OCI-LY7 (cell line): ENCODE results near the gene OBSL1. TPM values are rescaled to one million over a fixed set of nuclear protein-coding genes. Genes with fewer than 3 reads are reported as not detected.

Source experiments
- BruUV-seq: library from RNA; stranded (reverse); fragments of 400-500 nt; replicated peaks from 2 replicates; lab custom pipeline; 2021; lab: Mats Ljungman, UMichigan
- CTCF ChIA-PET: fragments of 300-600 bp; sonication (Branson Sonifier 250); formaldehyde crosslinking; loops from one replicate; lab custom pipeline; 2022; ENCODE audit warnings: antibody characterized with exemption; ENCODE audit not compliant: unreplicated experiment; lab: Charles Lee
- POLR2A ChIA-PET: fragments of 300-600 bp; sonication (Branson Sonifier 250); formaldehyde crosslinking; loops from one replicate; lab custom pipeline; 2022; ENCODE audit warnings: antibody characterized with exemption; lab: Charles Lee
- DNase-seq: peaks from one replicate; pipeline ENCODE4 v3.0.0-alpha.2; 2015; ENCODE audit warnings: low spot score
- H2AFZ ChIP-seq: fragments of 200-600 bp; sonication (generic), shearing (Covaris generic); 2 replicates; pipeline ENCODE4 v1.6.1; 2014; ENCODE audit warnings: mild to moderate bottlenecking, antibody characterized with exemption, low read length, moderate library complexity
- H3K27ac ChIP-seq: fragments of 200-600 bp; sonication (generic); 2 replicates; pipeline ENCODE4 v1.5.1; 2014; ENCODE audit warnings: mixed run types, low read depth, mild to moderate bottlenecking, moderate library complexity, low read length, inconsistent platforms; ENCODE audit not compliant: poor library complexity, severe bottlenecking
- H3K36me3 ChIP-seq: fragments of 200-600 bp; sonication (generic); 2 replicates; pipeline ENCODE4 v1.6.1; 2014; ENCODE audit warnings: mild to moderate bottlenecking, antibody characterized with exemption, low read length, moderate library complexity, mixed read lengths; ENCODE audit not compliant: insufficient read depth
- H3K4me1 ChIP-seq: fragments of 200-600 bp; sonication (generic); 2 replicates; pipeline ENCODE4 v1.5.1; 2014; ENCODE audit warnings: mild to moderate bottlenecking, low read length; ENCODE audit not compliant: insufficient read depth, poor library complexity, severe bottlenecking
- H3K4me2 ChIP-seq: fragments of 200-600 bp; sonication (generic); 2 replicates; pipeline ENCODE4 v1.6.1; 2014; ENCODE audit warnings: mild to moderate bottlenecking, low read length
- H3K4me3 ChIP-seq: fragments of 200-600 bp; sonication (generic); 2 replicates; pipeline ENCODE4 v1.5.1; 2014; ENCODE audit warnings: mild to moderate bottlenecking, low read depth, low read length; ENCODE audit not compliant: poor library complexity, severe bottlenecking
- H3K79me2 ChIP-seq: fragments of 200-600 bp; sonication (generic); 2 replicates; pipeline ENCODE4 v1.6.1; 2016; ENCODE audit warnings: low read depth, mild to moderate bottlenecking, low read length, moderate library complexity, mixed read lengths; ENCODE audit not compliant: insufficient read depth
- H3K9me2 ChIP-seq: fragments of 200-600 bp; sonication (generic); 2 replicates; pipeline ENCODE4 v1.6.1; 2016; ENCODE audit warnings: mild to moderate bottlenecking, low read length, mixed read lengths; ENCODE audit not compliant: insufficient read depth
- H3K9me3 ChIP-seq: fragments of 200-600 bp; sonication (generic); 2 replicates; pipeline ENCODE4 v1.6.1; 2014; ENCODE audit warnings: mild to moderate bottlenecking, mixed run types, low read length, mixed read lengths
- H4K20me1 ChIP-seq: fragments of 200-600 bp; sonication (generic); 2 replicates; pipeline ENCODE4 v1.6.1; 2014; ENCODE audit warnings: mild to moderate bottlenecking, antibody characterized with exemption, low read length, moderate library complexity, mixed read lengths; ENCODE audit not compliant: insufficient read depth
- EZH2phosphoT487 ChIP-seq: fragments of 200-600 bp; sonication (generic); IDR thresholded peaks from 2 replicates; pipeline ENCODE4 v1.6.1; 2018; ENCODE audit warnings: low read depth, borderline replicate concordance, mild to moderate bottlenecking, mixed run types, antibody characterized with exemption, low read length, moderate library complexity, mixed read lengths
- intact Hi-C: fragments of 100-400 bp; cut with micrococcal nuclease; formaldehyde crosslinking; loops from one replicate; pipeline ENCODE4 v1.10.0; 2022; ENCODE audit not compliant: unreplicated experiment
- total RNA-seq, 2 experiments: library from RNA; depleted of rRNA in 1 of 2; stranded (reverse); fragments of >200 nt in 1 of 2; shearing (Covaris generic) in 1 of 2; gene quantifications; 2 replicates each; pipeline ENCODE4 v1.2.3, GENCODE V29; 2014 to 2022
- TF ChIP-seq, protein P1 (sequence below): fragments of 200-600 bp; sonication (generic); conservative IDR thresholded peaks from 2 replicates; pipeline ENCODE4 v1.5.1; 2014; ENCODE audit warnings: mild to moderate bottlenecking, antibody characterized with exemption, low read length, moderate library complexity, mixed read lengths

Gene OBSL1
- total RNA-seq, 2 experiments from 2014 or later, result 0.25 TPM; not detected in 1

- no peak for DNase-seq
- Histone ChIP-seq H3K36me3 (no peaks in the 10 kb centered on the region), H3K79me2 (no peaks in the 10 kb centered on the region), H3K4me3 (no peak overlapping the region), H3K4me1 (no peaks in the 10 kb centered on the region), H3K4me2 (no peak overlapping the region), H2AFZ (no peak overlapping the region), H3K9me3 (no peaks in the 10 kb centered on the region), H3K27ac (no peak overlapping the region), H4K20me1 (no peaks in the 10 kb centered on the region), H3K9me2 (no peaks in the 10 kb centered on the region)
- POLR2A ChIA-PET, result no interaction called here
- intact Hi-C loops, result no loop called here
- BruUV-seq, result no TSS peak
- CTCF ChIA-PET, result interaction anchor here (0.7 to 0.8 kb wide), 2 partner anchors 32 to 123 kb away, joined by 3 to 4 read pairs; no protein-coding TSS in a partner anchor
- TF ChIP-seq, protein P1, sequence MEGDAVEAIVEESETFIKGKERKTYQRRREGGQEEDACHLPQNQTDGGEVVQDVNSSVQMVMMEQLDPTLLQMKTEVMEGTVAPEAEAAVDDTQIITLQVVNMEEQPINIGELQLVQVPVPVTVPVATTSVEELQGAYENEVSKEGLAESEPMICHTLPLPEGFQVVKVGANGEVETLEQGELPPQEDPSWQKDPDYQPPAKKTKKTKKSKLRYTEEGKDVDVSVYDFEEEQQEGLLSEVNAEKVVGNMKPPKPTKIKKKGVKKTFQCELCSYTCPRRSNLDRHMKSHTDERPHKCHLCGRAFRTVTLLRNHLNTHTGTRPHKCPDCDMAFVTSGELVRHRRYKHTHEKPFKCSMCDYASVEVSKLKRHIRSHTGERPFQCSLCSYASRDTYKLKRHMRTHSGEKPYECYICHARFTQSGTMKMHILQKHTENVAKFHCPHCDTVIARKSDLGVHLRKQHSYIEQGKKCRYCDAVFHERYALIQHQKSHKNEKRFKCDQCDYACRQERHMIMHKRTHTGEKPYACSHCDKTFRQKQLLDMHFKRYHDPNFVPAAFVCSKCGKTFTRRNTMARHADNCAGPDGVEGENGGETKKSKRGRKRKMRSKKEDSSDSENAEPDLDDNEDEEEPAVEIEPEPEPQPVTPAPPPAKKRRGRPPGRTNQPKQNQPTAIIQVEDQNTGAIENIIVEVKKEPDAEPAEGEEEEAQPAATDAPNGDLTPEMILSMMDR, result no peak
- TF ChIP-seq EZH2phosphoT487, result no peak
These were observed 43.9 kb downstream of the OBSL1 start for GRCh38 chr2:219527472-219527871.

GRCh38 chr2:219527076-219527394 is 44.3 kb downstream of the OBSL1 start:
- no peaks in the 10 kb centered on the region for H3K4me1 ChIP-seq
- no TSS peak for BruUV-seq
- H3K9me3 ChIP-seq, result no peaks in the 10 kb centered on the region
- H4K20me1 ChIP-seq, result no peaks in the 10 kb centered on the region
- no peaks in the 10 kb centered on the region for H3K36me3 ChIP-seq
- H3K4me3 ChIP-seq, result no peak overlapping the region
- H2AFZ ChIP-seq, result no peak overlapping the region
- ChIA-PET POLR2A (no interaction called here), CTCF (interaction anchor here (0.7 kb wide), 1 partner anchor 122 kb away, joined by 3 read pairs; no protein-coding TSS in a partner anchor)
- H3K4me2 ChIP-seq, result no peak overlapping the region
- intact Hi-C loops, result no loop called here
- no peak overlapping the region for H3K27ac ChIP-seq
- H3K79me2 ChIP-seq, result no peaks in the 10 kb centered on the region
- no peak for TF ChIP-seq EZH2phosphoT487
- TF ChIP-seq, protein P1, result no peak
- H3K9me2 ChIP-seq, result no peaks in the 10 kb centered on the region
- no peak for DNase-seq

- no TSS peak for BruUV-seq
- H3K9me3 ChIP-seq, result no peaks in the 10 kb centered on the region
- TF ChIP-seq, protein P1, result no peak
- no peak for TF ChIP-seq EZH2phosphoT487
- no peaks in the 10 kb centered on the region for H4K20me1 ChIP-seq
- no peak overlapping the region for H3K27ac ChIP-seq
- no peak overlapping the region for H3K4me2 ChIP-seq
- intact Hi-C loops, result no loop called here
- H2AFZ ChIP-seq, result no peak overlapping the region
- no peaks in the 10 kb centered on the region for H3K4me1 ChIP-seq
- H3K79me2 ChIP-seq, result no peaks in the 10 kb centered on the region
- CTCF ChIA-PET, result no interaction called here
- DNase-seq, result no peak
- no peaks in the 10 kb centered on the region for H3K9me2 ChIP-seq
- no peak overlapping the region for H3K4me3 ChIP-seq
- H3K36me3 ChIP-seq, result no peaks in the 10 kb centered on the region
- POLR2A ChIA-PET, result no interaction called here
These were observed 44.8 kb downstream of the OBSL1 start for GRCh38 chr2:219526320-219527075.
